ENCODE measurements around the gene FAM167B.
A peak's percentile ranks its signal among the peaks of the same experiment; 100 is the strongest.
"Not testable (repeated sequence)": the region's sequence is repeated elsewhere in the genome, so short reads cannot be mapped to it uniquely, and the experiment has no call there.

Gene FAM167B

DNA sequence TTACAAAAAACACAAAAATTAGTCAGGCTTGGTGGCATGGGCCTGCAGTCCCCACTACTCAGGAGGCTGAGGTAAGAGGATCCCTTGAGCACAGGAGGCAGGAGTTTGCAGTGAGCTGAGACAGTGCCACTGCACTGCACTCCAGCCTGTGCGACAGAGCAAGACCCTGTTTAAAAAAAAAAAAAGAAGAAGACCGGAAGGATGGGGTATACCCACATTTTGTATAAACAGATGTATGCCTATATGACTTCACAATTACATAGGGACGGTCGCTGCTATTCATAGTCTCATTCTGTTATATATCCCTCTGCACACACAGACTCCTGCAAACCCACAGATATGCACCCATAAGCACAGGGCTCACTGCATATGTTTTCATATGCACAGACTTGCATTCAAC, 16.7 kb downstream of the FAM167B start:
- DNase-seq: no peak

DNA sequence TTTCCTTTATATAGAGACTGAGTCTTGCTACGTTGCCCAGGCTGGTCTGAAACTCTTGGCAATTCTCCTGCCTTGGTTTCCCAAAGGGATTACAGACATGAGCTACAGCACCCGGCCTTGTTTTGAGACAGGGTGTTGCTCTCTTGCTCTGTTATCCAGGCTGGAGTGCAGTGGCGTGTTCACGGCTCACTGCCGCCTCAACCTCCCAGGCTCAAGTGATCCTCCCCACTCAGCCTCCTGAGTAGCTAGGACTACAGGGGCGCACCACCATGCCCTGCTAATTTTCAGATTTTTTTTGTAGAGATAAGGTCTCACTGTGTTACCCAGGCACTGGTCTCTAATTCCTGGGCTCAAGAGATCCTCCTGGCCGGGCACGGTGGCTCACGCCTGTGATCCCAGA, 18.8 kb downstream of the FAM167B start:
- no peak for DNase-seq

DNA sequence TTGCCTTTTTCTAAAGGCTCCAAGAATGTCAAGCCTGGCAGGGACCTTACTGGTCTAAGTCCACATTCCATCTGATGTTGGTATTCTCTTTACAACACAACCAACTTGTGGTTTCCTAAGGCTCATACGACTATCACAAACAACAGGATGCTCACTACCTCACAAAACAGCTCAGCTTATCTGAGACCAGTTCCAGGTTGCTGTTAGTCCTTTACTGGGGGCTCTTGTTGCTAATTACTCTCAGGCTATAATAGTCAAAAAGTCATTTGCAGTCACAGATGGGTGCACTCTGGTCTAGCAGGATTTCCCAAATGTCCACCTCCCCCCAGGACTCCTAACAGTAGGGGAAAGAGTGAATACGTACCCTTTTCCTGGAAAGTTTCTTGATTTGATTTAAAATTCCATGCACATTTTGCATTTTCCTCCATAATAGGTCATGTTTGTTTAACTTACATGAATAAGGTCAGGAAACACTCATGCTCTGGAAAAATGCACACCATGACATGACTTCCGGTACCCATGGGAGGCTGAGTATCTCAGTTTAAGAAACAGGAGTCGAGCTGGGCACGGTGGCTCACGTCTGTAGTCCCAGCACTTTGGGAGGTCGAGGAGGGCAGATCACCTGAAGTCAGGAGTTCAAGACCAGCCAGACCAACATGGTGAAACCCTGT, 20.0 kb downstream of the FAM167B start:
- DNase-seq: no peak

DNA sequence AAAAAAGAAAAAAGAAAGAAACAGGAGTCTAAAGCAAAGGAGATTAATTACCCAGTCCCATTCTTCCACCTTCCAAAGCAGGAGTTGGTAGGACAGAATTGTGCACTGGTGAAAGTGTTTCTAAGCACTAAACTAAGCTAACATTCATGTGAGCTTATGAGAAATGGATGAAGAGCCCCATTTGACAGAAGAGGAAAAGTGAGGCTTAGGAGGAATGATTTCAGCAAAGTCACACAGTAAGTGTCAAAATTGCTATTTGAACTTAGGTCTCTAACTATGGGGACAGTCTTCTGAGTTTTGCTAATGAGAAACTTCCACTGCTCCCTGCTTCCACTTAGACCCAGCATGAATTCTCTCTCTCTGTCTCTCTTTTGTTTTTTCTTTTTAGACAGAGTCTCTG, 22.7 kb downstream of the FAM167B start:
- DNase-seq: no peak

DNA sequence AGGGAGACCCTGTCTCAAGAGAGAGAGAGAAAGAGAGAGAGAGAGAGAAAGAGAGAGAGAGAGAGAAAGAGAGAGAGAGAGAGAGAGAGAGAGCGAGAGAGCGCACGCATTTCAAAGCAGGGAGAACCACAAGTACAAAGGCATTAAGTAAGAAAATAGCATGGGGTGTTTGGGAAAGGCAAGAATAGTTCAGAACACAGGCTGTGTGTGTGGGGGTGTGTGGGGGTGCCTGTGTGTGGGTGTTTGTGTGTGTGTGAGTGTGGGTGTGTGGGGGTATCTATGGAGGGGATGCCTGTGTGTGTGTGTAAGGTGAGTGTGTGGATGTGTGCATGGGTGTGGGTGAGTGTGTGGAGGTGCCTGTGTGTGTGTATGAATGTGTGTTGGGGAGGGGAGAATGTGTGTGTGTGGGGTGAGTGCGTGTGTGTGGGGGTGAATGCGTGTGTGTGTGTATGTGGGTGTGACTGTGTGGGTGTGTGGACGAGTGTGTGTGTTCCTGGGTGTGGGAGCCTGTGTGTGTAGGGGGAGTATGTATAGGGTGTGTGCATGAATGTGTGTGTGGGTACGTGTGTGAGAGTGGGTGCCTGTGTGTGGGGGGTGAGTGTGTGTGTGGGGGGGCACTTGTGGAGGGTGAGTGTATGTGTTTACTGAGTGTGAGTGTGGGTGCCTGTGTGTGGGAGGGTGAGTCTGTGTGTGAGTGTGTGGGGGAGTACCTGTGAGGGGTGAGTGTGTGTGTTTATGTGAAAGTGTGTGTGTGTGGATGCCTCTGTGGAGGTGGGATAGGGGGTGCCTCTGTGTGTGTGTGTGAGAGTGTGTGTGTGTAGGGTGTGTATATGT, 25.8 kb downstream of the FAM167B start:
- no peak for DNase-seq

DNA sequence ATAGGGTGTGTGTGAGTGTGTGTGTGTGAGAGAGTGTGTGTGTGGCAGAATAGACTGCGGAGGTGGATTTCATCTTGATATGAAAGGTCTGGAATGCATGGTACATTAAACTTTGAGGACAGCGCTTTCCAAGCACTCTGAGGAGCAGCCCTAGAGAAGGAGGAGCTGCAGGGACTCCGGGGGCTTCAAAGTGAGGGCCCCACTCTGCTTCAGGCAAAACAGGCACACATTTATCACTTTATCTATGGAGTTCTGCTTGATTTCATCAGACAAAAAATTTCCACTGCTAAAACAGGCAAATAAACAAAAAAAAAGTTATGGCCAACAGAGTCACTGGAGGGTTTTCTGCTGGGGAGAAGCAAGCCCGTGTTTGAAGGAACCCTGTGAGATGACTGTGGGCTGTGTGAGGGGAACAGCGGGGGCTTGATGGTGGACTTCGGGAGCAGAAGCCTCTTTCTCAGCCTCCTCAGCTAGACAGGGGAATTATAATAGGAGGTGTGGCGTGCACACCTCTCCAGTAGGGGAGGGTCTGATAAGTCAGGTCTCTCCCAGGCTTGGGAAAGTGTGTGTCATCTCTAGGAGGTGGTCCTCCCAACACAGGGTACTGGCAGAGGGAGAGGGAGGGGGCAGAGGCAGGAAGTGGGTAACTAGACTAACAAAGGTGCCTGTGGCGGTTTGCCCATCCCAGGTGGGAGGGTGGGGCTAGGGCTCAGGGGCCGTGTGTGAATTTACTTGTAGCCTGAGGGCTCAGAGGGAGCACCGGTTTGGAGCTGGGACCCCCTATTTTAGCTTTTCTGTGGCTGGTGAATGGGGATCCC, 26.6 kb downstream of the FAM167B start:
- peak; percentile 77 to 80 for DNase-seq

DNA sequence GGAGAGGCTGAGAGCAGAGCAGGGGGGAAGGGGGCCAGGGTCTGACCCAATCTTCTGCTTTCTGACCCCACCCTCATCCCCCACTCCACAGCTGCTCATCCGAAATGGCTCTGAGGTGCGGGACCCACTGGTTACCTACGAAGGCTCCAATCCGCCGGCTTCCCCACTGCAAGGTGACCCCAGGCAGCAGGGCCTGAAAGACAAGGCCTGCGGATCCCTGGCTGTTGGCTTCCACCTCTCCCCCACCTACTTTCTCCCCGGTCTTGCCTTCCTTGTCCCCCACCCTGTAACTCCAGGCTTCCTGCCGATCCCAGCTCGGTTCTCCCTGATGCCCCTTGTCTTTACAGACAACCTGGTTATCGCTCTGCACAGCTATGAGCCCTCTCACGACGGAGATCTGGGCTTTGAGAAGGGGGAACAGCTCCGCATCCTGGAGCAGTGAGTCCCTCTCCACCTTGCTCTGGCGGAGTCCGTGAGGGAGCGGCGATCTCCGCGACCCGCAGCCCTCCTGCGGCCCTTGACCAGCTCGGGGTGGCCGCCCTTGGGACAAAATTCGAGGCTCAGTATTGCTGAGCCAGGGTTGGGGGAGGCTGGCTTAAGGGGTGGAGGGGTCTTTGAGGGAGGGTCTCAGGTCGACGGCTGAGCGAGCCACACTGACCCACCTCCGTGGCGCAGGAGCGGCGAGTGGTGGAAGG, 27.8 kb downstream of the FAM167B start:
- DNase-seq: no peak

DNA sequence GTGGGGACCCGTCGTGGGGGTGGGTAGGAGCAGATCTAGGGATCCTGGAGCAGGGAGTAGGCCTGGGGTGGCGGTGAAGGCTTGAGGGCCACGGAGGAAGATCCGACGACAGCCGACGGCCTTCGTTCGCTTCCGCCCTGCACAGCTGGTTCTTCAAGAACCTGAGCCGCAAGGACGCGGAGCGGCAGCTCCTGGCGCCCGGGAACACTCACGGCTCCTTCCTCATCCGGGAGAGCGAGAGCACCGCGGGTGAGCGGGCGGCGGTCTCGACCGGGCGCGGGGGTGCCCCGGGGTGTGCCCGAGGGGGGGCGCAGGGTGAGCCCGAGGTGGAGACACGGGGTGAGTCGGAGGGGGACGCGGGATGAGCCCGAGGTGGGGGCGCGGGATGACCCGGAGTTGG, 28.4 kb downstream of the FAM167B start:
- no peak for DNase-seq

DNA sequence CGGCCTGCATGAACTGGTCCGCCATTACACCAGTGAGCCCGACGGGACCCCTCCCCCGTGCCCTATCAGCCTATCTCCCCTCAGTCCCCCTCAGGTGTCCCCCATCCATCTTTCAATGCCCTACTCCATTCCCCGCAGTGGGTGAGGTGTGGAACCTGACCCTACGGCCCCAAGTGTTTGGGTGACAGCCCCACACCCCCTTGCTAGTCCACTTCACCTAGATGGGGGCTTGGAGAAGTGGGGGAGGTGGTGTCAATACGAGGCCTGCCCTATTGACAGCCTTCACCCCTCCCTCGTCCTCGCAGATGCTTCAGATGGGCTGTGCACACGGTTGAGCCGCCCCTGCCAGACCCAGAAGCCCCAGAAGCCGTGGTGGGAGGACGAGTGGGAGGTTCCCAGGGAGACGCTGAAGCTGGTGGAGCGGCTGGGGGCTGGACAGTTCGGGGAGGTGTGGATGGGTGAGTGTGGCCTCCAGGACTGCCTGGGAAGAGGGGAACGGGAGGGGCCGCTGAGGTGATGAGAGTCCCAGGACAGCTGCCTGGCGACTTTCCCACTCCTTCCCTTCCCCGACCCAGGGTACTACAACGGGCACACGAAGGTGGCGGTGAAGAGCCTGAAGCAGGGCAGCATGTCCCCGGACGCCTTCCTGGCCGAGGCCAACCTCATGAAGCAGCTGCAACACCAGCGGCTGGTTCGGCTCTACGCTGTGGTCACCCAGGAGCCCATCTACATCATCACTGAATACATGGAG, 29.2 kb downstream of the FAM167B start:
- DNase-seq: no peak

DNA sequence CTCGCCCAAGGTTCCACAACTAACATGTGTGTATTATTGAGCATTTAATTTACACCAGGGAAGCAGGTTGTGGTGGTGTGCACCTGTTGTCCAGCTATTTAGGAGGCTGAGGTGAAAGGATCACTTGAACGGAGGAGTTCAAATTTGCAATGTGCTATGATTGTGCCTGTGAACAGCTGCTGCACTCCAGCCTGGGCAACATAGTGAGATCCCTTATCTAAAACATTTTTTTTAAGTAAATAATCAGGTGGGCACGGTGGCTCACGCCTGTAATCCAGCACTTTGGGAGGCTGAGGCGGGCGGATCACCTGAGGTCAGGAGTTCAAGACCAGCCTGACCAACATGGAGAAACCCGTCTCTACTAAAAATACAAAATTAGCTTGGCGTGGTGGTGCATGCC, 37.8 kb downstream of the FAM167B start:
- not testable (repeated sequence) for DNase-seq

DNA sequence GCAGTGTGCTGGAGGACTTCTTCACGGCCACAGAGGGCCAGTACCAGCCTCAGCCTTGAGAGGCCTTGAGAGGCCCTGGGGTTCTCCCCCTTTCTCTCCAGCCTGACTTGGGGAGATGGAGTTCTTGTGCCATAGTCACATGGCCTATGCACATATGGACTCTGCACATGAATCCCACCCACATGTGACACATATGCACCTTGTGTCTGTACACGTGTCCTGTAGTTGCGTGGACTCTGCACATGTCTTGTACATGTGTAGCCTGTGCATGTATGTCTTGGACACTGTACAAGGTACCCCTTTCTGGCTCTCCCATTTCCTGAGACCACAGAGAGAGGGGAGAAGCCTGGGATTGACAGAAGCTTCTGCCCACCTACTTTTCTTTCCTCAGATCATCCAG, 38.6 kb downstream of the FAM167B start:
- DNase-seq: no peak

DNA sequence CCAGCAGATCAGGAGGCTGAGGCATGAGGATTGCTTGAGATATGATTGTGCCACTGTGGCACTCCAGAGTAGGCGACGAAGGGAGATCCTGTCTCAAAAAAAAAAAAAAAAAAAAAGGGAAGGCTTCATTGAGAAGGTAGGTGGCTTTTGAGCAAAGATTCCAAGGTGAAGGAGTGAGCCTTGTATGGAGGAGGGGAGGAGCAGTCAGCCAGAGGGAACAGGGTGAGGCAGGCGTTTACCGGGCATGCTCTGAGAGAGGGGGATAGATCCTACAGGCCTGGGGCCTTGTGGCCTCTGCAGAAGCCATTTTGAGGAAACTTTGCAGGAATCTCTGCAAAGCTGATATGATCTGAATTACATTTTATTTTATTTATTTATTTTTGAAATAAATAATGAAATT, 39.7 kb downstream of the FAM167B start:
- DNase-seq: no peak

DNA sequence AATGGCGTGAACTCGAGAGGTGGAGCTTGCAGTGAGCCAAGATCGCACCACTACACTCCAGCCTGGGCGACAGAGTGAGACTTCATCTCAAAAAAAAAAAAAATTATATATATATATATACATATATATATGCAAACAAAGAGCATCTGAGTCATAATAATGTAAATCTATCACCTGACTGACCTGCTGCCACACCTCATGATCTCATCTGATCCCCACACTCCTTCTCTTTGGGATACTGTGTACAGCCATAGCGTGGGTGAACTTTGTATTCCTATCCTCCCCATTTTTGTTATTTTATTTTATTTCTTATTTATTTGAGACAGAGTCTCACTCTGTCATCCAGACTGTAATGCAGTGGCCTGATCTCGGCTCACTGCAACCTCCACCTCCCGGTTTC, 42.2 kb downstream of the FAM167B start:
- DNase-seq: no peak

DNA sequence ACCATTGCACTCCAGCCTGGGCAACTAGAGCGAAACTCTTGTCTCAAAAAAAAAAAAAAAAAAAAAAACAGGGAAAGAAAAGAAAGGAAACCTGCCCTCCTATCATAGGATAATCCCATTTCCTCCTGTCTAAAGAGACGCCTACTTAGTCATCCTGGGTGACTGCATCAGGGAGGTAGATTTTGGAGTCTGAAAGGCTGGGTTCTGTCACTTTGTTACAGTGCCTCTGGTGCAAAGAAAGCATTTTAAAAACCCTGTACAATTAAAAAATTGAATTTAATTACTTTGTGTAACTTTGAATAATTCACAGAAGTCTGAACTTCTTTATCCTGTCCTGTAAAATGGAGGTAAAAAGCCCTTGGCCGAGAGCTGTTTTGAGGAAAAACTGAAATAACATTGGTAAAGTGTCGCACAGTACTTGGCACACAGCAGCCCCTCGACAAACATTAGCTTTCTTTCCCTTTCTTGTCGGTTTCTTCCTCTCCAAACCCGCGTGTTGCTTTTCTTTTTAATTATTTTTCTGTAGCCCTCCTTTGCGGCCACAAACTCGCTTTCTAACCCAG, 44.2 kb downstream of the FAM167B start:
- no peak for DNase-seq

DNA sequence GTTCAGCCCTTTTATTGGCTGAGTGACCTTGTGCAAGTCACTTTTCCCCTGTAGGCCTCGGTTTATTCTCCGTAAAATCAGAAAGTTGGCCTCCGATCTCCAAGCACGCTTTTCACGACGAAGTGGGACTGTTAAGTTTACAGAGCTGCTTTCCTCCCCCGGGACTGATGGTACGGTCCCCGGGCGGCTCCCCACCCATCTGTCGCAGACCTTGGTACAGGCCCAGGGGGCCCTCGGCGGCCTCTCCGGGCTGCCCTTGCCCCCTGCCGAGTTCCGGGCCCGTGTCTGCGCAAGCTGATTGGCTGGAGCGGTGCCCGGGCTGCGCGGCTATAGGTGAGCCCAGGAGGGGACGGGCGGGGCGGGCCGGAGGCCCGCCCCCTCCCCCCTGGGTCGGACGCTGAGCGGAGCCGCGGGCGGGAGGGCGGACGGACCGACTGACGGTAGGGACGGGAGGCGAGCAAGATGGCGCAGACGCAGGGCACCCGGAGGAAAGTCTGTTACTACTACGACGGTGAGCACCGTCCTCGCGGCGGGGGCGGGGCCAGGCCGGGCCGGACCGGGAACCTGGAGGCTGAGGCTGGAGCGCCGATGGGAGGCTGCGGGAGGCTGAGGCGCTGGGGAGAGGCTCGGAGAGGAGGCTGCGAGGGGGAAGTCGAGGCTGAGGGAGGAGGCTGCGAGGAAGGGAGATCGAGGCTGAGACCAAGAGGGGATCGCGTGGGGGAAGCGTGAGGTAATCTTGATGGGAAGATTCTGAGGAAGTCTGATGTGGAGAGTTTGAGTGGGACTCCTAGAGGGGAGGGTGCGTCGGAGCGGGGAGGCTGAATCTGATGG, 44.9 kb downstream of the FAM167B start, which contains the start of gene HDAC1:
HDAC1 (plus strand) TSS at position 376 of the 831 bp plus-strand sequence; CDS start at position 463, 87 bp downstream.
- peak; percentile 98 for DNase-seq

DNA sequence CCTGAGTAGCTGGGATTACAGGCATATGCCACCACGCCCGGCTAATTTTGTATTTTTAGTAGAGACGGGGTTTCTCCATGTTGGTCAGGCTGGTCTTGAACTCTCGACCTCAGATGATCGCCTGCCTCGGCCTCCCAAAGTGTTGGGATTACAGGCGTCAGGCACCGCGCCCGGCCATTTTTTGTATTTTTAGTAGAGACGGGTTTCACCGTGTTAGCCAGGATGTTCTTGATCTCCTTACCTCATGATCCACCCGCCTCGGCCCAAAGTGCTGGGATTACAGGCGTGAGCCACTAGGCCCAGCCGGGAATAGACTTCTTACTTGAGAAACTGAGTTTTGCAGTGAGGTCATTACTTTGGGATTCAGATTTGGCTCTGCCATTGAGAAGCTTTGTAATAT, 51.2 kb downstream of the FAM167B start:
- not testable (repeated sequence) for DNase-seq
